Daoy (cell line): ENCODE results near the gene CHL1. TPM values are rescaled to one million over a fixed set of nuclear protein-coding genes. Genes with fewer than 3 reads are reported as not detected.

Source experiments
- DNase-seq: peaks from one replicate; pipeline ENCODE4 v3.0.0-alpha.2; 2015; ENCODE audit warnings: low read depth
- total RNA-seq: library from RNA; depleted of rRNA; stranded (reverse); fragments of >200 nt; shearing (Covaris generic); gene quantifications from 2 replicates; pipeline ENCODE4 v1.2.3, GENCODE V29; 2014

The CHL1 gene
- total RNA-seq, 1 experiment from 2014 or later: not detected

DNA sequence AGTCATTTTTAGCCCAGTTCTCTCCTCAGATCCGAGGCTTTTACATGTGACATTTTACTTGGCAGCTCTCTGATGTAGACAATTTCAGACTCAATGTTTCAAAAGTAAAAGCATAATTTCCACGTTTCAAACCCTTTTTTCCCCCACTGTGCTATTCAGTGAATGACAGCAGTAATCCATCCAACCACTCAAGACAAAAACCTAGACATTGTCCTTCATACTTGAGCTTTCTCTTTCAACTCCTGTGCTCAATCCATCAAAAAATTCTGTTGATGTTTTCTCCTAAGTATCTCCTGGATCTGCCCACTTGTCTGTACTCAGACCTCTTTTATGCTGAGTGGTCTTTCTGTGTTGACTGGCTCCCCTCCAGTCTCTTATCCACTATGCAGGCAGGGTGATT lies 214.7 kb downstream of the CHL1 start:
- DNase-seq: no peak

DNA sequence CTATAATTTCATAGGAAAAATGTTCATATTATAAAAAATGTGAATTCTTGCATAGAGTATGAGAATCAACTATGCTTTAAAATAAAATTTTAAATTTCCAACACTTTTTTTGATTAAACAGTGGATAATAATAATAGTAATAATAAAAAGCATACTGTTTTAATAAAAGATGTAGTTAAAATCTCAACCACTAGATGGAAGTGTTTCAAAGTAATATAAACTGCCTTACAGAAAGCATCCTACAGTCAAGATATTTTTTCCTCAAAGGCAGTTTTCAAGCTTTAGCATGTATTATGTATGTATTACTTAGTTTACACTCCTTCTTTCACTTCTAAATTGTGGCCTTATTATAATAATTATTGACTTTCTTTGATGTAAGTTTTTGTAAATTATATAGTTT lies 217.5 kb downstream of the CHL1 start:
- no peak for DNase-seq

GRCh38 chr3:418239-418929 lies 221.8 kb downstream of the CHL1 start:
- no peak for DNase-seq

GRCh38 chr3:420584-420983 lies 224.0 kb downstream of the CHL1 start:
- no peak for DNase-seq

DNA sequence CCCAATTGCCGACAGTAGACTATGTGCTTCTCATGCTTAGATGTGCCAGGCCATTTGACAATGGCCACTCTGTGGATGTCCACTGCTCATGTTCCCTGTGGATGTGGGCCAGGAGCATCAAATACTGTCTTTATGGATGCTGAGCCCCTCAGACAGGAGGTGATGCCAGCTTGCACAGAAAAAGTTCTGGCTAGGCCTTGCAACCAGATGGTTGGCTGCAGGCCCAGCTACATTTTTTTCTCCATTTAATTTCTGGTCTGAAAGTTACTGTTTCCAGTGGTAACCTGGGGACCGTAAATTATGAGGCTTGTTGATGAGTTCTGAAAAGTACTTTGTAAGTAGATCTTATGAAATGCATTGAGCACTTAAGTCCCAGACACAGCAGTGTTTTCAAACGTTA lies 228.5 kb downstream of the CHL1 start:
- no peak for DNase-seq

GRCh38 chr3:426072-426471 lies 229.5 kb downstream of the CHL1 start:
- no peak for DNase-seq

DNA sequence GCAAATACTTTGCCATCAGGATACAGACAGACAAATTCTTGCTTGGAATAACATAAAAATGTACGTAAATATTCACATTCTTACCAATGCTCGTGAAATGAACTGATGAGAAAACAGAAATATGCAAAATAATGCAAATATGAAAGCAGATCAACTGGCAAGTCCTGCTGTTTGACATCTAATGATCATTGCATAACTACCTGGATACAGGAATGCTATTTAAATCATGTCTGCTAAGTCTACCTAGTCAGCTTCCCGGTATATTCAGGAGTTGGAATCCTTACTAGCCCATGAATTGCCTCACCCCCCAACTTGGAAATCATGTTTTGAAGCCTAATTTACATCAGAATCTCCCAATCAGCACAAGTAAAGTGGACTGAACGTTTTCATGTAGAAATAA lies 230.6 kb downstream of the CHL1 start:
- no peak for DNase-seq

- DNase-seq: no peak
Measured at GRCh38 chr3:430186-430585, 233.6 kb downstream of the CHL1 start.

GRCh38 chr3:435161-435560 lies 238.6 kb downstream of the CHL1 start:
- DNase-seq: no peak

DNA sequence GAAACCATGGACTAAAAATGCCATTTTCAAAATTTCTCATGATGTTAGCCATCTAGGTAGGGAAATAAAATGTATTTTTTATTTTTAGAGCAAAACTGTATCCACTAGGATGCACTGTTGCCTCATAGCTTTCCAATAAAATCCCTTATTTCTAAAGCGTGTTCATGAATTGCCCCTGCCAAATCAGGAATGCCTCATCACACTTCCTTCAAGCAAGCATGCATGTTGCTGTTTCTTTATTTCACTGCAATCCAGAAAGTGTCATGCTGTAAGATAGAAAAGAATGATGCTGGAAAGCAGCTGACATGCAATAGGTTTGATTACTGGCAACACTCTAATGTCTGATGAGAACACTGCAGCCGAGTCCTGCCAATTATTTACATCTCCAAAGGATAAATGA lies 239.5 kb downstream of the CHL1 start:
- DNase-seq: no peak

GRCh38 chr3:440826-441225 lies 244.3 kb downstream of the CHL1 start:
- no peak for DNase-seq

- DNase-seq: no peak
Measured at GRCh38 chr3:445960-446359, 249.4 kb downstream of the CHL1 start.

GRCh38 chr3:447671-448070 lies 251.1 kb downstream of the CHL1 start:
- DNase-seq: no peak

DNA sequence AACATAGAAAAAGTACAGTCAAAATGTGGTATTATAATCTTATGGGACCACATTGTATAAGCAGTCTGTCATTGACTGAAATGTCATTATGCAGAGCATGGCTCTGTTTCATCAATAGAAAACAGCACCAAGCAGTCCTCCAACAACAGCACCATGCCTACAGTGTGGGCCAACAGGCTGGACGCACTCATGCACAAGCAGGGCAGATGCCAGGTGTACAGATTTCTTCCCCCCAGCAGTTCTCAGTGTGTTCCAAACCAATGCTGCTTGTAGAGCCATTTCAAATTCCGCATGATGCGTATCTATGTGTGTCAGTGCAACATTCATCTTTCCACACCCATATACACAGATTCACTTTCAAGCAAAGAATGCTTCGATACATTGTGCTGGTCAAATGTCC lies 253.1 kb downstream of the CHL1 start:
- DNase-seq: no peak

GRCh38 chr3:452221-452620 lies 255.7 kb downstream of the CHL1 start:
- DNase-seq: no peak

DNA sequence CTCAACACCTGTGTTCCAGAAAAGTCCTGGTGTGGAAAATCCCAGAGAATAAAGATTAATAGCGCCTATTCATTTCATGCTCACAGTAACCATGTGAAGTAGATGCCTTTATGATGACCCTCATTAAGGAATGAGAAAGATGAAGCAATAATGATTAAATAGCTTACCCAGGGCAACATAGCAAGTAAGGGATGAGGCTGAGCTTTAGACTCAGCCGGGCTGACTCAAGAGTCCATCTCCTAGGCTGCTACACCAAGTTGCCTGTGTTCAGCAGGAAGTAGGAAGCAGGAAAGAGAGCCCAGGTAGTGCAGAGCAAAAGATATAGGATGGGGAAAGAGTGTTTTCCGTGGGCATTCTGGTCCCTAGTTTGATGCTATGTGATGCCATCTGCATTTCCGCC lies 256.5 kb downstream of the CHL1 start:
- DNase-seq: no peak

DNA sequence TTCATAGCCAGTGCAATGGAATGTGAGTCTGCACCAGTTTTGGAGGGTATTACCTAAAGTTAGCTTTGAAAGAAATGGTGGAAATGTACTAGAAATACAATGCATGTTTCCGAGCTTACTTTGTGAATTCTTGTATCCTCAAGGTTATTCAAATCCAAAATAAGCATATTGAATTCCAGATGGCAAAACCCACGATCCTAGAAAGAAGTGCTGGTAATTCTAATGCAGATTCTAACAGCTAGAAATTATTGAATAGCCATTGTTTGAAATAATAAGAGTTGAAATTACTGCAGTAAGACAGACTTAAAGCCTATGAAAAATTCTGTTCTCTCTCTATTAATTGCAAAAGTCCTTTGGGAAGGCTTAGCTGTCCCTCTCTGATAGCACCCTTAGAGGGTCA lies 258.4 kb downstream of the CHL1 start:
- no peak for DNase-seq

GRCh38 chr3:458124-458523 lies 261.6 kb downstream of the CHL1 start:
- no peak for DNase-seq

GRCh38 chr3:458653-459310 lies 262.2 kb downstream of the CHL1 start:
- DNase-seq: no peak
